CMK (cell line): ENCODE data around the gene TUBB4A.
"Not testable (repeated sequence)": the region's sequence is repeated elsewhere in the genome, so short reads cannot be mapped to it uniquely, and the experiment has no call there.

Experiments
- DNase-seq: peaks from one replicate; pipeline ENCODE4 v3.0.0-alpha.2; 2010; ENCODE audit warnings: low read depth

The TUBB4A gene

GRCh38 chr19:6524311-6524710, 22.2 kb upstream of the TUBB4A start:
- no peak for DNase-seq

- no peak for DNase-seq
These were observed 20.6 kb upstream of the TUBB4A start for GRCh38 chr19:6522712-6523111.

- no peak for DNase-seq
These were observed 19.9 kb upstream of the TUBB4A start for GRCh38 chr19:6521718-6522646.

GRCh38 chr19:6519289-6519688, 17.2 kb upstream of the TUBB4A start:
- no peak for DNase-seq

- no peak for DNase-seq
These were observed 16.2 kb upstream of the TUBB4A start for GRCh38 chr19:6518145-6518911.

GRCh38 chr19:6516659-6517291, 14.7 kb upstream of the TUBB4A start:
- DNase-seq, result no peak

- peak; percentile 98 for DNase-seq
These were observed 14.0 kb upstream of the TUBB4A start for GRCh38 chr19:6516018-6516658.

GRCh38 chr19:6514926-6515544, 12.9 kb upstream of the TUBB4A start:
- no peak for DNase-seq

GRCh38 chr19:6514089-6514488, 12.0 kb upstream of the TUBB4A start:
- DNase-seq, result no peak

GRCh38 chr19:6510618-6511017, 8.5 kb upstream of the TUBB4A start:
- DNase-seq, result no peak

GRCh38 chr19:6509118-6509971, 7.2 kb upstream of the TUBB4A start:
- DNase-seq, result no peak

GRCh38 chr19:6508028-6508771, 6.1 kb upstream of the TUBB4A start:
- DNase-seq, result not testable (repeated sequence)

- no peak for DNase-seq
These were observed 1.5 kb upstream of the TUBB4A start for GRCh38 chr19:6503407-6504201.

- DNase-seq, result no peak
These were observed 1.0 kb downstream of the TUBB4A start for GRCh38 chr19:6500837-6501739.

GRCh38 chr19:6499052-6499790, 2.9 kb downstream of the TUBB4A start:
- DNase-seq, result no peak

GRCh38 chr19:6498294-6499036, 3.6 kb downstream of the TUBB4A start:
- DNase-seq, result no peak

GRCh38 chr19:6495947-6496346, 6.2 kb downstream of the TUBB4A start:
- DNase-seq, result no peak
